ENCODE results near the gene SLITRK4.
A peak's percentile ranks its signal among the peaks of the same experiment; 100 is the strongest.

Gene SLITRK4

DNA sequence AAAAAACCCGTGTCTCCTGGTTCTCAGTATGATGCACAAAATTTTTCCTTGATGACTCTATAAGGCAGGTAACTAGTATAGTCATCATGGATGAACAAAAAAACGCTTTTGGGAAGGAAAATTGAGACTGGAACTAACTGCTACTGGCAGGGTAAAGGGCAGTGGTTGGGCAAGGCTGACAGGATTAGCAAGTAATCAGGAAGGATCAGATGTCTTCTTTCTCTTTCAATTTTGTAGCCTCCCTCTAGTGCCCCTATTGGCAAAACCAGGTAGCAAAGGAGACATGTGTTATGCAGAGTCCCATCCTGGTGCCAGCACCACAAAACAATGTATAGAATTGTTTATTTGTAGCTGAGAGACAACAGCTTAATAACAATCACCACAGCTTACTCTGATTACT lies 12.8 kb upstream of the SLITRK4 start:
- DNase-seq (ENCODE audit: low spot score), result no peak
- no peak overlapping the region for H3K27ac ChIP-seq

DNA sequence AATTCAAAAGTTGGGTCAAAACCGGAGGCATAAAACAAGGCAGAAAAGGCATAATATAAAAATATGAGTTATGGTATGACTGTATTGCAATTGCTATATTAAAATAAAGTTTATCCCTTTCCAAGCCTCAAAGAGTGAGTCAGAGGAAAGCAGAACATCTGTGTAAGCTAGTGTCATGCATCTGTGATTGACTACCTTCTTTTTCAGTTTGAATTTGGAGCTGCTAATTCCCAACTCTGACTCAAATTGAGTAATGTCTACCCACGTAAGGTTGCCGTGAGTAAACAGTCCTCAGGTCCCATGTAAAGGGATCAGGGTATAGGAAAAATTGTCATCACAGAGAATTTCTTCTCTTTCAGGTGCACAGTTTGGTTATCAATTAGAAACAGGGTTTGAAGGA lies 6.5 kb upstream of the SLITRK4 start:
- H3K27ac ChIP-seq, result no peak overlapping the region
- H3K4me3 ChIP-seq, result no peak overlapping the region
- DNase-seq (ENCODE audit: low spot score), result no peak
- TF ChIP-seq, protein P1, sequence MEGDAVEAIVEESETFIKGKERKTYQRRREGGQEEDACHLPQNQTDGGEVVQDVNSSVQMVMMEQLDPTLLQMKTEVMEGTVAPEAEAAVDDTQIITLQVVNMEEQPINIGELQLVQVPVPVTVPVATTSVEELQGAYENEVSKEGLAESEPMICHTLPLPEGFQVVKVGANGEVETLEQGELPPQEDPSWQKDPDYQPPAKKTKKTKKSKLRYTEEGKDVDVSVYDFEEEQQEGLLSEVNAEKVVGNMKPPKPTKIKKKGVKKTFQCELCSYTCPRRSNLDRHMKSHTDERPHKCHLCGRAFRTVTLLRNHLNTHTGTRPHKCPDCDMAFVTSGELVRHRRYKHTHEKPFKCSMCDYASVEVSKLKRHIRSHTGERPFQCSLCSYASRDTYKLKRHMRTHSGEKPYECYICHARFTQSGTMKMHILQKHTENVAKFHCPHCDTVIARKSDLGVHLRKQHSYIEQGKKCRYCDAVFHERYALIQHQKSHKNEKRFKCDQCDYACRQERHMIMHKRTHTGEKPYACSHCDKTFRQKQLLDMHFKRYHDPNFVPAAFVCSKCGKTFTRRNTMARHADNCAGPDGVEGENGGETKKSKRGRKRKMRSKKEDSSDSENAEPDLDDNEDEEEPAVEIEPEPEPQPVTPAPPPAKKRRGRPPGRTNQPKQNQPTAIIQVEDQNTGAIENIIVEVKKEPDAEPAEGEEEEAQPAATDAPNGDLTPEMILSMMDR (IDR thresholded peaks at IDR 0.05), result no peak

More for the DNA sequence above, 12.8 kb upstream of the SLITRK4 start:
- TF ChIP-seq, protein P1 (IDR thresholded peaks at IDR 0.05), result no peak
- no peak overlapping the region for H3K4me3 ChIP-seq

DNA sequence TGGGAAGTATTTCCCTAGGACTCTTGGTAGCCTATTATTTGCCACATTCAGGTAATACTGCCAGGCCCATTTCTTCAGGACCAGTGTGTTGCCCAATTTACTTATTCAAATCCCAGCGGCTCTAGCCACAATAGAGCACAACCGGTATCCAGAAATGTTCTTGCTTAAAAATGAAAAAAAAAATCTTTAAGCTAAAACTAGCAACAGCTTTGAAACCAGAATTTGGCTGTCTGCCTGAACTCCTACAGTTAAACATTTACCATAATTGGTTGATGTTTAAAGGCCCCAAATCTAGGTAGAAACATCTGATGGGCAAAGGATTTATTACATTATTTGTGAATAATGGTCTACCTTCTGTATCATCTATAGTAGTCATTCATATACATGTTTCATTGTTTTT lies 930 bp upstream of the SLITRK4 start:
- H3K4me3 ChIP-seq, result no peak overlapping the region
- H3K27ac ChIP-seq, result no peak overlapping the region
- no peak for DNase-seq (ENCODE audit: low spot score)
- TF ChIP-seq, protein P1 (IDR thresholded peaks at IDR 0.05), result no peak

DNA sequence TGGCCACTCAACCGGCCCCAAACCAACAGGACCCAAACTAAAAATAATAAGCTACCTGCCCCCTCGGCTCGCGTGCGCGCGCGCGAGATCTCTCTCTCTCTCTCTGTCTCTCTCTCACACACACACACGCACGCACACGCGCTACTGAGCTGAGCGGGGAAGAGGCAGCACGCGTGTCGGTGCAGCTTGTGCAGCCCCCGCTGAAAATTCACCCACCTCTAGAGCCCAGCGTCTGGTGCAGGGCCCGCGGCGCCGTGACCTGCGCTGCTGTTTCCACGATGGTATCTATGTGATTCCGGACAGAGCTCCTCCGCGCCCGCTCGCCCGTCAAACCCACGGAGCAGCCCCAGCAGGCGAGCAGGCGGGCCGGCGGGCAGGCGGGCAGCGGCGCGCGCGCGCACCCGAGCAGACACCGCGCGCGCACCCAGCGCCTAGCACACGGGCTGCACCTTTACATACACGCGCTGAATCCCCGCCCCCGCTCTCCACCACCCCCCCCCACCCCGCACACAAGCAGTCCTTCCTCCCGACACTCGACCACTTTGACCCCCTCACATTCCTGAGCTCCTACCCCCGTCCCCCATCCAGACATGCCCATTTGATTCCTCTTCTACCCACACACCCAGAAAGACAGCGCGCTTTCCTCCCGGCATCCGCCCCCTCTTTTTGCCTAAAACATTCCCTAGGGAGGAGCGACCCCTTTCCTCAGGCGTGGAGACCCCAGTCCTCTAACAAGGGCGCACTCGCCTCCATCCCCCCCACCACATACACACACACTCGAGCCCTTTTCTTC lies 1.0 kb downstream of the SLITRK4 start:
- Histone ChIP-seq H3K4me3 (peak overlapping the region; percentile 76), H3K27ac (peak overlapping the region in 1 of 2 donors; percentile 83)
- no peak for DNase-seq (ENCODE audit: low spot score)
- TF ChIP-seq, protein P1 (IDR thresholded peaks at IDR 0.05), result no peak

DNA sequence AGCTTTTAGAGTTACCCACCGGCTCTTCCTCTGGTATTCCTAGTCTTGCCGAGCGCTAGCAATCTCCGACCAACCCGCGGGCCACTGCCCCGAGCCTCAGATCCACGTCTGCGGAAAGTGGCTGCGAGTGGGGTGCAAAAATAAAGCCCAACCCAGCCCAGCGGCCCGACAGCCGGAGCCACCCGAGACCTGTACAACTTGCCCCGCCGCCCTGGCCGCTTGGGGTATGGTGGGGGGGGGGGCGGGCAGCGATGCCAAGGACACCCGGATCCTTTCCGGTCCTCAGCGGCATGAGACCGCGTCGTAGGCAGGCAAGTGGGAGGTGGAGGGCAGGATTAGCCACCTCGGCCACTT lies 1.6 kb downstream of the SLITRK4 start:
- TF ChIP-seq, protein P1 (IDR thresholded peaks at IDR 0.05), result no peak
- DNase-seq (ENCODE audit: low spot score), result no peak
- Histone ChIP-seq H3K27ac (peak overlapping the region in 1 of 2 donors; percentile 83), H3K4me3 (peak overlapping the region; percentile 76)

DNA sequence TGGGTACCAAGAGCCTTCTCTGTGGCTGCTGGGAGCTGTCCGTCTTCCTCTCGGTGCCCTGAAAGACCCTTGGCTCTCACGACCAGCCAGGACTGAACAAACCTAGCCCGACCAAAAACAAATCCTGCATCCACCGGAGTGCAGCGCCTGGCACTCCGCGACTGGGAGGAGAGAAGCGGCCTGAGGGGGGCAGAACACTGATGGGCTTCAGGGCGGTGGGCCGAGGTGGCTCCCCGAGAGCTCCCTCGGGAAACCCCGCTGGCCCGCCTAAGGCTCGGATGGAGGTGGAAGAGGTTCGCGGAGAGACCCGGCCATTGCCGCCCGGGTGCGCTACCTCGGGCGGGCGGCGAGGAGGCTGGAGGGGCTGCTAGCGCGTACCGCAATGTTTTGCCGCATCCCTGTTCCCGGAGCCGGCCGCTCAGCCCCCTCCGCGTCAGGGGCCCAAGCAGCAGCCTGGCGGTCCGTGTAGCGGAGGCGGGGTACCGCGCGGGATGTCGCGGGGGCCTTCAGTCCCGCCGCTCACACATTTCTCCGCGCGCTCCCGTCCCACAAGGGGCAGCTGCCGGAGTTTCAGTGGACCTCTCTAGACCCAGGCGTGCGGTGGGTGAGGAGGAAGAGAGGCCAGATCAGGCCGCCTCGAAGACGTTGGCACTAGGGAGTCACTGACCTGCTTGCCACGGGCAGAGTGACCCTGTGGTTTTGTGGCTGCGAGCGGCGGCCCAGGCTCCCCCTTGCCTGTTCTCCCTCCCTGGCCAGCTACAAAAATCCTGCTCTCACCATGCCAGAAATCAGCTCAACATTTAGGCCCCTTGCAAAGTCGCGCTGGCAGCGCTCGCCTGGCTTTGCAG lies 2.2 kb downstream of the SLITRK4 start:
- TF ChIP-seq, protein P1 (IDR thresholded peaks at IDR 0.05), result no peak
- H3K27ac ChIP-seq, result peak overlapping the region in 1 of 2 donors; percentile 83
- no peak for DNase-seq (ENCODE audit: low spot score)

More for the DNA sequence above, 2.2 kb downstream of the SLITRK4 start:
- H3K4me3 ChIP-seq, result peak overlapping the region; percentile 76
